DMS153 (cell line): ENCODE results near the gene NUBP1.
"Not testable (repeated sequence)": the region's sequence is repeated elsewhere in the genome, so short reads cannot be mapped to it uniquely, and the experiment has no call there.

Experiments
- DNase-seq: peaks from one replicate; lab custom pipeline; 2025; lab: John Stamatoyannopoulos, UW

Gene NUBP1

DNA sequence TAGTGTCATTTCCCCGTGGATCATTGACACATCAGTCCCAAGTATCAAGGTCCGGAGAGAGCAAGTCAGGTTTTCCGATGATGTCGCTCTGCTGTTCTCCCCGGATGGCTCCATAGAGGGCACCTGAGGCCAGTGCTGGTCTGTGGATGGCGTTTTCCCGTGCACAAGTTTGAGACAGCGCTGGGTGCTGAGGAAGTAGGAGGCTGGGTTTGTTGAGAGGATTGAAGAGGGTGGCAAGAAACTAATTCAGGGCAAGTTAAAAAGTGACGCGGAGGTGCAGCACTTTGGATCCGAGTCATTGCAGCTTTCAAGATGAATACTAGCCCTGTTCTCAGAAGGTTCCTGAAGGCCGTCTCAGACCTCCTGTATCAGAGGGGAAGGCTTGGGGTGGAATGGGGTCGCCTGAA is 7.7 kb downstream of the NUBP1 start:
- DNase-seq = no peak

DNA sequence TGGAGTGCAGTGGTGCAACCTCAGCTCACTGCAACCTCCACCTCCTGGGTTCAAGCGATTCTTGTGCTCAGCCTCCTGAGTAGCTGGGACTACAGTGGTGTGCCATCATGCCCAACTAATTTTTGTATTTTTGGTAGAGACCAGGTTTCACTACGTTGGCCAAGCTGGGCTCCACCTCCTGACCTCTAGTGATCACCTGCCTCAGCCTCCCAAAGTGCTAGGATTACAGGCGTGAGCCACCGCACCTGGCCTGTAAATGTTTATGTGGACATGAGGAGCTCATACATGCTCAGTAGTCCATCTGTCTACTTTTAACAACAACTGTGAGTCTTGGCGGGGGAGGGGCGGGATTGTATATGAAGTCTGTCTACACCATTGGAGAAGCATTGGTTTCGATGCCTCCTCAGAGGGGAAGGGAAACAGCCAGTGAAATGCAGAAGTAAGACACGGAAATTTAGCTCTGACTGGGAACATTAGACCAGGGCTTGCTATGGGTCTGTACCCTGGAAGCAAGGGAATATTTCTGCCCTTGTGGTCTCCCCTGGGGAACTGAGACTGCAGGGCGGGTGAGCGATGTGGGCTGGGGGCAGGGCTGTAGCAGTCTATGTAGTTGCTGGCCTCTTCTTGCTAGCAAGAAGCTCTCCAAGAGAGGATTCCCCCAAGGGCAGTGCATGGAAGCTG is 9.3 kb downstream of the NUBP1 start:
- DNase-seq = no peak

DNA sequence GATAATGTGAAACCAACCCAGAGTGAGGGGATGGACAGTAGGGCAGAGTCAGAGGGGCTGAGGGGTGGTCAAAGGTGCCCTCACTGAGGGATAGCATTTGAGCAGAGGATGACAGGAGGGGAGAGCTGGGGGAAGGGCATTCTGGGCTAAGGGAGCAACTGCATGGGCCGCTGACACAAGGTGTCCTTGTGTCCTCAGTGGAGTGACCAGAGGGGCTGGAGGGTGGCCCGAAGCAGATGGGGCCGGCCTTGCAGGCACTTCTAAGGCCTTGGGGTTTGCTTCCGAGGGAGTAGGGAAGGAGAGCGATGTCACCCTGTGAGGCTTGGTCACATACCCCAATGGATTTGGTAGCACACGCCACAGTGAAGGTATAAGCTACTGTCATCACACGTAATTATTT is 10.0 kb downstream of the NUBP1 start:
- no peak for DNase-seq

DNA sequence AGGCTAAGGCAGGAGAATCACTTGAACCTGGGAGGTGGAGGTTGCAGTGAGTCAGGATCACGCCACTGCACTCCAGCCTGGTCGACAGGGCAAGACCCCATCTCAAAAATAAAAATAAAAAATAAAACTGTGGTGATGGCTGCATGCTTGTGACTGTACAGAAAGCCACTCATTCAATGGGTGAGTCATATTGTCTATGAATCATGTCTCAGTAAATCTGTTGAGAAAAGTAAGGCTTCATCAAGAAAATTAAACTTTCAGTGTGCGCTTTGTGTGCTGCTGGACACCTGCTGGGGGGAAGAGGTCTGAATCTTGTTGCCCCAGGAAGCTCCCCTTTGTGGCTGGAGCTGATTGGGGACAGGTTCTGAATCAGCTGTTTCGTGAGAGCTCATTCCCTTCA is 11.3 kb downstream of the NUBP1 start:
- DNase-seq = no peak

DNA sequence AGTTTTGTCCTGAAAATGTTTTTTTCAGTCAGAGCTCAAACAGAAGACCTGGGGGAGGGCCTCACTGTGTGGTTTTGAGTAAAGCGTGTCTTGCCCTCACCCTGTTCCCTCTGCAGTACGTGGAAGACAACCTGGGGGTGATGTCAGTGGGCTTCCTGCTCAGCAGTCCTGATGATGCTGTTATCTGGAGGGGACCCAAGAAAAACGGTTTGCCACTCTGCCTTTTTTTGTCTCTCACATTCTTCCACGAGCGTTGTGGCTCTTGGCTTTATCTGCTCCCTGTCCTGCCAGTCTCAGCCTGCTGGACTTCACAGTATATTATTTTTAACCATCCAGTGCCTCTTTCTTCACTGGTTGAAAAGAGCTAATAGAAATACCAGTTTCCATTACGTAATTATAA is 12.9 kb downstream of the NUBP1 start:
- no peak for DNase-seq

DNA sequence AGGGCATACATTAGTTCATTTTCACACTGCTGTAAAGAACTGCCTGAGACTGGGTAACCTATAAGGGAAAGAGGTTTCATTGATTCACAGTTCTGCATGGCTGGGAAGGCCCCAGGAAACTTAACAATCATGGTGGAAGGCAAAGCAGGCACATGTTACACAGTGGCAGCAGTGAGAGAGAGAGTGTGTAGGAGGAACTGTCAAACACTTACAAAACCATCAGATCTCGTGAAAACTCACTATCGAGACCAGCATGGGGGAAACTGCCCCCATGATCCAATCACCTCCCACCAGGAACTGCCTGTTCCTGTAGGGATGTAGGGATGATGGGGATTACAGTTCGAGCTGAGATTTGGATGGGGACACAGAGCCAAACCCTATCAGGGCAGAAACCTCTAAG is 17.2 kb downstream of the NUBP1 start:
- DNase-seq = no peak

DNA sequence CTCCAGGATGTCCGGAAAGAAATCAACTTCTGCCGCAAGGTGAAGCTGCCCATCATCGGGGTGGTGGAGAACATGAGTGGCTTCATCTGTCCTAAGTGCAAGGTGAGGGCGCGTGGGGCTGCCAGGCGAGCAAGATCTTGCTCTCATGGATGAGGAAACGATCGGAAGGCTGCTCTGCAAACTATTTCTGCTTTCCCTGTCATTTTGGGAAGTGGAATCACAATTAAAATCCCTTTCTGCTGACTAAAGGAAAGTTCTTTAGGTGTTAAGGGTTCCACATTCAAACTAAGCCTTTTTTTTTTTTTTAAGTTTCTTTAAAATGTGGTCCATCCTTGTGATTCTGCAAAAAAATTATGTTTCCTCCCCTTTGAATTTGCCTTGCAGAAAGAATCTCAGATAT is 17.7 kb downstream of the NUBP1 start:
- no peak for DNase-seq

DNA sequence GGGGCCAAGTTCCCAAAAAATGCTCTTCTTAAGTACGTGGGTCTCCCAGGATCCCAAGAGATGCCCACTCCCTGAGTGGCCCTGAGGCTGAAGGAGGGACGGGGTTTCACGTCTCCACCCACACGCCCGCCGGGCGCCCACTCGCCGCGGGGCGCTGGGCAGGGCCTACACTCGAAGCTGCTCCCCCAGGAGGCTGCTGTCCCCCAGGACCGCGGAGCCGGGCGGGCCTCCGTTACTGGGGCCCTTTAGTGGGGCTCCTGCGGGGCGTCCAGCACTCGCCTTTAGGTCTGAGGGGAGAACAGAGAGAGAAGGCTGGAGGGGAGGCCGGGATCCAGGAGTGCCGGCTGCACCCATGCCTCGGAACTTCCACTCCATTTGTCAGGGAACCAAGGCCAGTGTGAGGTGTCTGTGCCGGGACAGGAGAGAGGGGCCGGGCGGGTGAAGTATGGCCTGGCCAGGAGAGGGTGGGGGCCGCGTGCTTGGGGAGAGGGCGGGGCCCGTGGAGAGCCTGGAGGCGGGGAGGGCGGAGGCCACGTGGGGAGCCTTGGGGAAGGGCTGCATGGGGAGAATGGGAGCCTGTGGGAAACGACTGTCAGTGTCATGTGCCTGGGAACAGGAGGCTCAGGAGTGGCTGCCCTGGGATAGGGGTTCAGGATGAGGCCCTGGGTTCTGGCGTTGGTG is 18.8 kb downstream of the NUBP1 start:
- no peak for DNase-seq

DNA sequence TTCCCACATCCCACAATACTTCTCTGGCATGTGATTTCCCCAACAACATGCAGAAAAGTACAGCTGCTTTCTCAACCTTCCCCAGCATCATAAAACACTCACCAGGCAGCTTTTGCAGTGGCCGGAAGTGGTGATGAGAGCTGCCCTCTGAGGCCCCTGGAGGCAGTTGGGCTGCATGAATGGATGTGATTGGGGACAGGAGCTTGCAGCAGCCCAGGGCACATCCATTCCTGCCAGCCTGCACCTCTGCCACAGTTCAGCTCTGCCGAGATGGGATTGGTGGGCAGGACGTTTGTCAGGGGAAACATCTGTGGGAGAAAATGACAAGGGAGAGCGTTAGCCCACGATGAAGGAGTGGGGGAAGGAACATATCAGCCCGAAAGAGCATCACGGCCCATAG is 19.8 kb downstream of the NUBP1 start:
- no peak for DNase-seq

DNA sequence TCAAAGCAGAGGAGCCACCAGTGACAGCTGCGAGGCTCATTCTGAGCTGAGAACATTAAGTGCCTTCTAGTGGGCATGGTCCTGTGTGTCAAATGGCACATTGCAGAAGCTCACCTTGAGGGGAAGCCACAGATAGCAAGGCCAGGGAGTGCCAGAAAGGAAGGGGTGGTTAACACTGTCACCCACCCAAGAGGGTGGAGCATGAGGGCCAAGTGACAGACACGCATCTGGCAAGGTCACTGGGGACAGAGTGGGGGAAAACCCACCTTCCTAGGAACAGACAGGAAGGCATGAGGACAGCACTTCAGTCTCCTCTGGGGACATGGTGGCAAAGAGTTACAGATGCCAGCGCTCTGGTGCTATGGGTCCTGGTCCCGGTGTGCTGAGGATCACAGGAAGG is 22.1 kb downstream of the NUBP1 start:
- no peak for DNase-seq

DNA sequence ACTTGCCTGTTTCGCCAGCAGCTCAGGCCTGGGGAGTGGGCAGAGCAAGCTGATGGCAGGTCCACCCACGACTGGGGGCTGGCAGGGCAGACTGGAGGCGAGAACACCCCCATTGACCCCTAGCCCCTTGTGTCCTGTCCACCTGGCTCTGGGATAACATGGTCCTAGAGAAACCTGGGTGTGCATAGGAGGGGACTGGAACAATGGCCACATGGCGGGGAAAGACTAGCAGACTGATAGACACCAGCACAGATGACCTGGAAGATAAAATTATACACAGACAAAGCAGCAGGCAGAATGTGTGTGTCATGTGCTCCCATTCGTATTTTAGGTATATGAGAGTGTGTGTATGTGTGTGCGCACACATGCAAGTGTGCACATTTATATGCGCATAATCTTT is 23.5 kb downstream of the NUBP1 start:
- DNase-seq = no peak

DNA sequence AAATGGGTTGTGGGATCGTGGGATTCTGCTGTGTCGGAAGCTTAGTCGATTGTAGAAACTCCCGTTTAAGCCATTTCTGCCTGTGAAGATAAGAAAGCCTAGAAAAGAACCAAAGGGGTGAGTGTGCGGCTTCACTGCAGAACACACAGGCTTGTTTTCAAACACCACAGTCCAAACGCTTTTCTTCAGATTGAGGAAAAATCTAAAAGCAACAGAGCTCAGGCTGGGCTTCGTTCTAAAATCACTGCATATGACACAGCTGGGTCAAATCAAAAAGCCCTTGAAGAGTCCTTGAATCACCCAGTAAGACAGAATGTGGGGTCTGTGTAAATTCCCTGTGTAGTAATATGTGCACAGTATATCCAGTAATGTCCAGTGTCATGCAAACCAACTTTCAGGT is 25.7 kb downstream of the NUBP1 start:
- no peak for DNase-seq

DNA sequence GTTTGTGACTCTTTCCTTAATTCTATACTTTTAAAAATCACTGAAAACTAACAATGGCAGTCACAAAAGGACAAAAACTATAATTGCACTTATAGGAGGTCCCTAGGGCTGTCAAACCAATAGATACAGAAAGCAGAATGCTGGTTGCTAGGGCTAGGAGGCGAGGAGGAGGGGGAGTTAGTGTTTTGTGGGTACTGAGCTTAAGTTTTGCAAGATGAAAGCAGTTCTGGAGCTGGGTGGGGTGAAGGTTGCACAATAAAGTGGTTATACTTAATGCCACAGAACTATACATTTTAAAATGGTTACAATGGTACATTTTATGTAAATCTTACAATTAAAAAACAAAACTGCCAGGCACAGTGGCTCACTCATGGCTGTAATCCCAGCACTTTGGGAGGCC is 27.3 kb downstream of the NUBP1 start:
- DNase-seq = no peak

DNA sequence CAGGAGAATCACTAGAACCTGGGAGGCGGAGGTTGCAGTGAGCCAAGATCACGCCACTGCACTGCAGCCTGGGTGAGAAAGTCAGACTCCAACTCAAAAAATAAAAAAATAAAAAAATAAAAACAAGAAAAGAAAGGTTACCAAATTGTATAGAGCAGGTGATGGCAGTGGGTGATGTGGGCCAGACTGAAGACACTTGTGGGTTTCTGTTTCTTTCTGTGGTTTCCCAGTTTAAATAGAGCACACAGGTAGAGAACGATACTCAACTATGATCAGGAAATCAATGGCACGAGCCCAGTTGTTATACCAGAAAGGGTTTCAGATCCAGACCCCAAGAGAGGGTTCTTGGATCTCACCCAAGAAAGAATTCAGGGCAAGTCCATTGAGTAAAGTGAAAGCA is 32.6 kb downstream of the NUBP1 start:
- no peak for DNase-seq

DNA sequence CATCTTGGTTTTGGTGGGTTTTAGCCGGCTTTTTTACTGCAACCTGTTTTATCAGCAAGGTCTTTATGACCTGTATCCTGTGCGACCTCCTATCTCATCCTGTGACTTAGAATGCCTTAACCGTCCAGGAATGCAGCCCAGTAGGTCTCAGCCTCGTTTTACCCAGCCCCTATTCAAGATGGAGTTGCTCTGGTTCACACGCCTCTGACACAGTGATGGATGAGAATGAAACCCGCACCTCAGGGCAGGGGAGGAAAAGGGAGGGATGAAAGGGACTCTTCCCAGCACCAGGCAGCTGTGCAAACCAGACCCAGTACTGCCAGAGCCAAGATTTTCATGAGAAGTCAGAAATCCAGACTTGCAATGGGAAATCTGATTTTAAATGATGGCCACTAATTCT is 33.3 kb downstream of the NUBP1 start:
- DNase-seq = not testable (repeated sequence)

DNA sequence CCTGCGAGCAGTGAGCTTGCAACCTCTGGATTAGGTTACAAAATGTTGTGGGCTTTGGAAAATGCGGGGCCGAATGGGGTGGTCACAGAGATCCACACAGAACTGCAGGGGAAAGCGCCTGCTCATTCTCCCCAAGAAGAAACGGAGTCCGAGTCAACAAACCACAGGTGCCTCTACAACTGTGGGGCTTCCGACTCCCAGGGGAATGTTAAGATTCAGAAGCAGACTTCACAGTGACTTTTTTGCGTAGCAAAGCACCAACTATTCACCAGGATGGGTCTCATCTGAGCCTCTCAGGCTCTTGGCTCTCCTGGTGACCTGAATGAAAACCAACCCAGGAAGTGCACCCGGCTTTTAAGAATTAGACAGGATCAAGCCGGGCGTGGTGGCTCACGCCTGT is 33.7 kb downstream of the NUBP1 start:
- DNase-seq = no peak

DNA sequence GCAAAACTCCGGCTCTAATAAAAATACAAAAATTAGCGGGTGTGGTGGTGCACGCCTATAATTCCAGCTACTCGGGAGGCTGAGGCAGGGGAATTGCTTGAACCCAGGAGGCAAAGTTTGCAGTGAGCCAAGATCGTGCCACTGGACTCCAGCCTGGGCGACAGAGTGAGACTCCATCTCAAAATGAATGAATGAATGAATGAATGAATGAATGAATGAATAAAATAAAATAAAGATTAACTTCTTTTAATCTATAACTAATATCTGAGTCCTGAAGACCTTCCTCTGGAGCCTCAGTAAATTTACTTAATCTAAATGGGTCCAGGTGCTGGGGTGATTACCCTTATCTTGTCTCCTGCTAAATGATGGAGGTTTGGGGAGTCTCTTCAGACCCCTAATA is 36.3 kb downstream of the NUBP1 start:
- not testable (repeated sequence) for DNase-seq

DNA sequence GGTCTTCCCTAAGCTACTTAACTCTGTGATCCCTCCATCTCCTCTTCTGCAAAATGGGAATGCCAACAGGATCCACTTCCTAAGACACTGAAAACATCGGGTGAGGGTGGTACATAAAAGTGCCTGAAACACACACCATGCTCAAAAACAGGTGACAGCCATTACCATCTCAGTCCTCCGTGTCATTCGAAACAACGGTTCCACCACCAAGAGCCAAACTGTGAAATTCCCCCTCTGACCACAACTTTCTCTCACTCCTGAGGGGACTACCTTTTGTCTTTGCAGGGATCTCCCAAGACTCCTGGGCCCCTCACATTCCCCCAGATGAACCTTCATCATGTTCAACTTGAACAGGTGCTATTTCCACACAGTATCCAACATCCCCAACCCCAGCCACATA is 37.0 kb downstream of the NUBP1 start:
- DNase-seq = no peak

DNA sequence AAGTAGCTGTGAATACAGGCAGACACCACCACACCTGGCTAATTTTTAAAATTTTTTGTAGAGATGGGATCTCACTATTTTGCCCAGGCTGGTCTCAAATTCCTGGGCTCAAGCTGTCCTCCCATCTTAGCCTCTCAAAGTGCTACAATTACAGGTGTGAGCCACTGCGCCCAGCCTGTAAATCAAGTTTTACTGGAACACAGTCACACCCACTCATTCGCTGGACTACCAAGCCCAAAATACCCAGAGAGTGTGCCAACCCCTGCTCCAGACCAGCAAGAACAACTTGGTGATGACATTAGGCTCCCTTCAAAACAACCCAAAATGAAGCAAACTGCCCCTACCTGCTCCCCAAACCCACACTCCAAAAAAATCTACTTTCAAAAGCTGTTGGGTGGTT is 39.0 kb downstream of the NUBP1 start:
- no peak for DNase-seq

DNA sequence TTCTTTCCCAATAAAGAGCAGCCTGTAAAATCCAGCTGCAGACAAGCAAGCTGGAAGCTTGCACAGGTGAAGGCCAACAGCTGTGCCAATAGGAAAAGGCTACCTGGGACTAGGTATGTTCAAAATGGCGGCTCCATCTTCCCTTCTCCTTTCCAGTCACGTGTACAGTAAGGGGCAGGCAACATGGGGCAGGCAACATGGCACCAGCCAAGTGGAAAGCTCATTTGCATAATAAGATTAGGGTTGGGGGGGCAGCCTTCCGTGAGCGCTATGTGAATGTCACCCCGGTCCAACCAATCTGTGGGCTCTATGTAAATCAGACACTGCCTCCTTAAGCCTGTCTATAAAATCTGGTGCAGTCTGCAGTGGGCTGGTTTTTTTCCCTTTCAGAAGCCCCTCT is 43.7 kb downstream of the NUBP1 start:
- DNase-seq = no peak

DNA sequence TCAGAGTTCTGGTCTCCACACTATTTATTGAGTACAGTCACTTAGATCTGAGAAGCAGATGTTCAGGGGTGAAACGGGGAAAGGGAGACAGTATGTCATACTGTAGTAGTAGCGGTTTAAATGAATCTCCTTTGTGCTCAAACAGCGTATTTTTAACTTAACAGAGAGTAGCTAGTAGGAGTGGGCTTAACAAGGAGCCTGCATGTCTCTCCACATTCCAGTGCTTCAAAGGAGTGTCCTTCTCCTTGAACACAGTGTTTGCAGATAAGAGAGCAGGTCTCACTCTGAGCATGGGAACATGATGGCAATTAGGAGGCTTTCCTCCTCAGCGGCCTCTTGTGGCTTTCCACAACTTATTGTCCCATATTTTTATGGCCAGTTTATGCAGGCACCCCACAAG is 45.0 kb downstream of the NUBP1 start:
- DNase-seq = not testable (repeated sequence)

DNA sequence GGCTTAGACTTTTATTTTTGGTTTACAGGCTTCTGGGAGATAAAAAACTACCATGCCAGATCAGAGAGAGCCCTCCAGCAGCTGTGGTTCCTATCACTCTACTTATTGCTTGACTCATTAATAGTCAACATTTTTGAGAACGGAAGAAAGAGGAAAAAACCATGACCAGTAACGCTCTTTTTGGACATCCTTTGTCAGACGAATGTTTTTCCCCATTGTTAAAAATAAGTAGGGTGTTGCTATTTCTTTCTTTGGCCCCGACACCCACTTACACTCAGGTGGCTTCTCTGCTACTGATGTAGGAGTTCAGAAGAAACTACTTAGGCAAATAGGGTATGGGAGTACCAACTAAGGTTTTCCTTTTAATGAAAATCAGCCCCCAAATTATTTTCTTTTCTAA is 47.4 kb downstream of the NUBP1 start:
- no peak for DNase-seq

DNA sequence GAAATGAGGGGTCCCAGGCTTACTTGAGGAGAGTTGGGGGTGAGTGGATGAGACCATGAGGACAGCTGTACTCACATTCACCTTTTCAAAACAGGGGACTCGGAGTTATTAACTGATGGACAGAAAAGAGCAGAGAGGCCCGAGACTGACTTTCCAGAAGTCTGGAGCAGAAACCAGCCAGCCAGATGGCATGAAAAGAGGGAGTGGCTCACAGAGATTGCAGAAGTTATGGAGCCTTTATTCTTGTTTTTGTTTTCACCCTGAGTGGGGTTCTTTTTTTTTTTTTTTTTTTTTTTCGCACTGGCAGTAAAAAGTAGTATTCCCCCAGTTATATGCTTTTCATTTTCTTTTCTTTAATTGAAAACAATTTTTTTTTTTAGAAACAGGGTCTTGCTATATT is 56.1 kb downstream of the NUBP1 start:
- DNase-seq = no peak

DNA sequence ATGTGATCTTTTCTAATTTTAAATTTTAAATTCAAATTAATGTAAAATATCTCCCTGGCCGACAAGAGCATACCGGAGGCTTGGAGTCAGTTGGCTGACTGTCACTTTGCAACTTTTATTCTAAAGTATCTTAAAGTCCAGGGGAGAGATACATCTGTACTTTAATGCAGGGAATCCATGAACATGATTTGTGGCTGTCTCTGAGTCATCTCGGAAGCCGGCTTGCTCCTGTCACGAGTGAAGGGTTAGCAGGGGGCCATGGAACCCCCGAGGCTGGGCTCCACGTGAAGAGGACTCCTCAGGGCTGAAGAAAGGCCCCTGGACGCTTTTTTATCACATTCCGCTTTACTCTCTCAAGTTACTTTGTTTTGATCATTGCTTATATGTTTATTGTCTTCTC is 61.7 kb downstream of the NUBP1 start:
- no peak for DNase-seq
